ENCODE data around the gene ABLIM1. TPM values are rescaled to one million over a fixed set of nuclear protein-coding genes. Genes with fewer than 3 reads are reported as not detected.
A peak's percentile ranks its signal among the peaks of the same experiment; 100 is the strongest.

ABLIM1 gene
- total RNA-seq, 1 experiment from 2014 or later: 79.3 TPM

DNA sequence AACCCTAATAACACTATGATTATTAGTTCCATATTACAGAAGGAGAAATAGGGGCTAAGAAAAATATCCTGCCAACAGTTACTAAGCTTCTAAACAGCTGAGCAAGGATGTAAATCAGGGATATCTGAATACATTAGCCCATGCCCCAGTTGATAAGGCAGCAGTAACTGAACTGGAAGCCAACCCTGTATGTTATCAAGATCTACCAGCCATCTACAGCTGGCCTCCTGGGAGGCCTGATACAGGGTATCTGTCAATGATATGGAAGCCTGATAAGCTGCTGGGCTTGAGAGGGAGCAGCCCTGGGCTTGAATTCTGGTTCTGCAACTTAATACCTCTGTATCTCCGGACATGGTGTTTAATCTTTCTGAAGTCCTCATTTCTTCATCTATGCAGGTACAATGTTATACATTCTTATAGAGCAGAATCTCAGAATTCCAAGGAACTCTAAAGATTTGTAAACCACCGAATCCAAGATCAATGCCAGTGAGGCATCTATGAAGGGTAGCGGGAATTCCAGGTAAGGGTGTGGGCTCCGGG, 215.9 kb downstream of the ABLIM1 start:
- H3K9me3 ChIP-seq: no peaks in the 10 kb centered on the region
- Mint-ChIP-seq H3K36me3 (ENCODE audit: insufficient read depth, unreplicated experiment) (peaks cover 61% of the 10 kb centered on the region), H3K27ac (ENCODE audit: unreplicated experiment) (no peak overlapping the region), H3K9me3 (ENCODE audit: unreplicated experiment) (no peaks in the 10 kb centered on the region), H3K4me1 (ENCODE audit: low read depth, unreplicated experiment) (no peaks in the 10 kb centered on the region), H3K4me3 (ENCODE audit: unreplicated experiment) (no peak overlapping the region), H3K27me3 (ENCODE audit: insufficient read depth, unreplicated experiment) (no peaks in the 10 kb centered on the region)
- intact Hi-C loops (cut with micrococcal nuclease; ENCODE audit: unreplicated experiment): no loop called here
- H3K4me3 ChIP-seq (ENCODE audit: low read depth, low read length): no peak overlapping the region
- CTCF ChIA-PET: interaction anchor here (1.3 kb wide), 1 partner anchor 138 kb away, joined by 4 read pairs; no protein-coding TSS in a partner anchor
- TF ChIP-seq, protein P1, sequence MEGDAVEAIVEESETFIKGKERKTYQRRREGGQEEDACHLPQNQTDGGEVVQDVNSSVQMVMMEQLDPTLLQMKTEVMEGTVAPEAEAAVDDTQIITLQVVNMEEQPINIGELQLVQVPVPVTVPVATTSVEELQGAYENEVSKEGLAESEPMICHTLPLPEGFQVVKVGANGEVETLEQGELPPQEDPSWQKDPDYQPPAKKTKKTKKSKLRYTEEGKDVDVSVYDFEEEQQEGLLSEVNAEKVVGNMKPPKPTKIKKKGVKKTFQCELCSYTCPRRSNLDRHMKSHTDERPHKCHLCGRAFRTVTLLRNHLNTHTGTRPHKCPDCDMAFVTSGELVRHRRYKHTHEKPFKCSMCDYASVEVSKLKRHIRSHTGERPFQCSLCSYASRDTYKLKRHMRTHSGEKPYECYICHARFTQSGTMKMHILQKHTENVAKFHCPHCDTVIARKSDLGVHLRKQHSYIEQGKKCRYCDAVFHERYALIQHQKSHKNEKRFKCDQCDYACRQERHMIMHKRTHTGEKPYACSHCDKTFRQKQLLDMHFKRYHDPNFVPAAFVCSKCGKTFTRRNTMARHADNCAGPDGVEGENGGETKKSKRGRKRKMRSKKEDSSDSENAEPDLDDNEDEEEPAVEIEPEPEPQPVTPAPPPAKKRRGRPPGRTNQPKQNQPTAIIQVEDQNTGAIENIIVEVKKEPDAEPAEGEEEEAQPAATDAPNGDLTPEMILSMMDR (IDR thresholded peaks at IDR 0.05; ENCODE audit: insufficient read depth in 1 of 2, low read depth in 1 of 2, low read length in 1 of 2, severe bottlenecking in 1 of 2, unreplicated experiment in 1 of 2): no peak
- BruUV-seq (replicated peaks): no TSS peak
- peaks cover 6% of the 10 kb centered on the region; the same call in 1 of the 2 replicates for H3K4me1 ChIP-seq
- POLR2A ChIA-PET: no interaction called here
- no peaks in the 10 kb centered on the region for H3K27me3 ChIP-seq (replicated peaks; ENCODE audit: control insufficient read depth, insufficient read depth, low read length)
- H3K36me3 ChIP-seq (ENCODE audit: control insufficient read depth, insufficient read depth, low read length): peaks cover 1% of the 10 kb centered on the region; the same call in 1 of the 2 replicates
- peak; percentile 47 to 64 for DNase-seq

DNA sequence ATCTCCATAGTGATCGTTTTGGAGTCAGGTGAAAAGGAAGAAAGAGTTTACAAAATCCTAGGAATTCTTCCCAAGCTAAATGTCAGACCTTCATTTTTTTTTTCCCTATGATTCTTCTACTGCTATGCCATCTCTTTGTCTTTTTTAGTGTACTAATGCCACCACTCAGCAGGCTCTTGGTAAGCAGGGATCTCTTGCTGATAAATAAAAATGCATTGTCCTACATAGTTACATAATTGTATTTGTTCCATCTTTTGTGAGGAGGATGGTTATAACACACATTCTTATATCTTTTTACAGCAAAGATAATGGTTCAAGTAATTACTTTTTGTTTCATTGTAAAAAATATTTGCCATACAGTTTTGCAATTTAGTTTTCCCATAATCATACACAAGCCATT, 217.0 kb downstream of the ABLIM1 start:
- Histone ChIP-seq H3K36me3 (ENCODE audit: control insufficient read depth, insufficient read depth, low read length) (peaks cover 1% of the 10 kb centered on the region; the same call in 1 of the 2 replicates), H3K4me3 (ENCODE audit: low read depth, low read length) (no peak overlapping the region), H3K9me3 (no peaks in the 10 kb centered on the region), H3K4me1 (peaks cover 6% of the 10 kb centered on the region; the same call in 1 of the 2 replicates), H3K27me3 (replicated peaks; ENCODE audit: control insufficient read depth, insufficient read depth, low read length) (no peaks in the 10 kb centered on the region)
- intact Hi-C loops (cut with micrococcal nuclease; ENCODE audit: unreplicated experiment): no loop called here
- Mint-ChIP-seq H3K4me3 (ENCODE audit: unreplicated experiment) (no peak overlapping the region), H3K27ac (ENCODE audit: unreplicated experiment) (no peak overlapping the region), H3K9me3 (ENCODE audit: unreplicated experiment) (no peaks in the 10 kb centered on the region), H3K36me3 (ENCODE audit: insufficient read depth, unreplicated experiment) (peaks cover 69% of the 10 kb centered on the region), H3K4me1 (ENCODE audit: low read depth, unreplicated experiment) (no peaks in the 10 kb centered on the region), H3K27me3 (ENCODE audit: insufficient read depth, unreplicated experiment) (no peaks in the 10 kb centered on the region)
- no TSS peak for BruUV-seq (replicated peaks)
- TF ChIP-seq, protein P1 (IDR thresholded peaks at IDR 0.05; ENCODE audit: insufficient read depth in 1 of 2, low read depth in 1 of 2, low read length in 1 of 2, severe bottlenecking in 1 of 2, unreplicated experiment in 1 of 2): no peak
- CTCF ChIA-PET: no interaction called here
- POLR2A ChIA-PET: no interaction called here
- DNase-seq: no peak

DNA sequence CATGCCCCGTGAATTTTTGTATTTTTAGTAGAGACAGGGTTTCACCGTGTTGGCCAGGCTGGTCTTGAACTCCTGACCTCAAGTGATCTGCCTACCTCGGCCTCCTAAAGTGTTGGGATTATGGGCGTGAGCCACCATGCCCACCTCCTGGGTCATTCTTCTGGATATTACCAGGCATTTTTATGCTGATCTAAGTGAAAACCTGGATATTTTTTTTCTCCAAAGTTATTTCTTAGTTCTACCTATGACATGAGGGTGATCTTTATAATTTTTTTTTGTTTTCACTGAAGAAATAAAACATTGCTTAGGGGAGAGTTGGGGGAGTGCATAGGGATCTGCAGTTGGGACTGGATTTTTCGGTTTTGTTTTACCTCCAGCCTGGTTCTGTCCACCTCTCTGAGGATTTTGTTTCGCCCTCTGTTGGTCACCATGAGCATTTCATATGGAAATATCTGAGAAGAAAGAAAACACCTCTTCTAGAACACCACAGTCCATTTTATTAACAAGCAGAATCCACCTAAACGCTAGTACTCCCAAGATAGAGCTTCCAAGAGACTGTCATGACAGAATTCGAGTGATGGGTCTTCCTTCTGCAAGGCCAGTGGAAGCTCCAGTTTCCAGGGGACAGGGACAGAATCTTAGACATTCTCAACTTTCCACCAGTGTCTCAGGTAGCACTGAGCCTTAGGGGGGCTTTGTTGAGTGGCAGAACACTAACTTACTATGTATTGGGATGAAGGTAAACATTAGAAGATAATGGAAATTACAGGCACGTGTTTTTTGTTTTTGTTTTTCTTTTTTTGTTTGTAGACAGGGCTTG, 220.4 kb downstream of the ABLIM1 start:
- Mint-ChIP-seq H3K4me1 (ENCODE audit: low read depth, unreplicated experiment) (no peaks in the 10 kb centered on the region), H3K27ac (ENCODE audit: unreplicated experiment) (no peak overlapping the region), H3K4me3 (ENCODE audit: unreplicated experiment) (no peak overlapping the region), H3K36me3 (ENCODE audit: insufficient read depth, unreplicated experiment) (peaks cover 64% of the 10 kb centered on the region), H3K27me3 (ENCODE audit: insufficient read depth, unreplicated experiment) (no peaks in the 10 kb centered on the region), H3K9me3 (ENCODE audit: unreplicated experiment) (no peaks in the 10 kb centered on the region)
- peaks cover 6% of the 10 kb centered on the region; the same call in 1 of the 2 replicates for H3K4me1 ChIP-seq
- DNase-seq: peak in 1 of 2 experiments; percentile 15
- no peaks in the 10 kb centered on the region; the same call in 1 of the 2 replicates for H3K36me3 ChIP-seq (ENCODE audit: control insufficient read depth, insufficient read depth, low read length)
- no peaks in the 10 kb centered on the region for H3K27me3 ChIP-seq (replicated peaks; ENCODE audit: control insufficient read depth, insufficient read depth, low read length)
- TF ChIP-seq, protein P1 (IDR thresholded peaks at IDR 0.05; ENCODE audit: insufficient read depth in 1 of 2, low read depth in 1 of 2, low read length in 1 of 2, severe bottlenecking in 1 of 2, unreplicated experiment in 1 of 2): peak; percentile 54 to 60
- H3K4me3 ChIP-seq (ENCODE audit: low read depth, low read length): no peak overlapping the region
- intact Hi-C loops (cut with micrococcal nuclease; ENCODE audit: unreplicated experiment): loop anchor here (1.0 kb wide), 1 partner anchor 133 kb away; no protein-coding TSS in a partner anchor
- ChIA-PET POLR2A (no interaction called here), CTCF (interaction anchor here (0.7 to 4.9 kb wide), 2 partner anchors 134 to 263 kb away, joined by 6 to 28 read pairs; no protein-coding TSS in a partner anchor)
- BruUV-seq (replicated peaks): no TSS peak
- no peaks in the 10 kb centered on the region for H3K9me3 ChIP-seq
